A549 (cell line): Measurements from ENCODE around the gene HOOK2. TPM values are rescaled to one million over a fixed set of nuclear protein-coding genes. Genes with fewer than 3 reads are reported as not detected.

ENCODE experiments used
- ATAC-seq, 2 experiments: fragments of 200-7000 bp in 1 of 2; fragments of >200 bp in 1 of 2; cut with Nextera tagmentation in 1 of 2; cut with Tn5 transposase in 1 of 2; 3 replicates each; pipeline versions ENCODE4 v1.8.0 to v1.9.1; 2018 to 2020; ENCODE audit warnings: mild to moderate bottlenecking in 1 of 2, moderate library complexity in 1 of 2
- CTCF ChIA-PET: fragments of 300-600 bp; sonication (Branson Sonifier 250); formaldehyde crosslinking; extraction: SDS; loops from one replicate; lab custom pipeline; 2021; ENCODE audit warnings: antibody characterized with exemption, inconsistent platforms; lab: Yijun Ruan, JAX
- POLR2A ChIA-PET: fragments of 350-600 bp; formaldehyde crosslinking; extraction: SDS; loops from one replicate; lab custom pipeline; 2021; ENCODE audit warnings: antibody characterized with exemption, inconsistent platforms; lab: Yijun Ruan, JAX
- DNase-seq, 2 experiments: peaks; one replicate each; pipeline versions ENCODE4 v3.0.0 to v3.0.0-alpha.2; 2011 to 2016; ENCODE audit warnings: low read depth in 1 of 2, low spot score in 1 of 2
- FAIRE-seq: peaks from 2 replicates; lab custom pipeline; 2011; peaks lifted over from hg19 to GRCh38; lab: Jason Lieb, UNC
- H3K27ac ChIP-seq, 2 experiments: fragments of >200 bp; sonication (Bioruptor Twin); formaldehyde crosslinking; 3 replicates each; pipeline ENCODE4 v1.5.1; 2016 to 2017
- H3K4me1 ChIP-seq: fragments of >200 bp; sonication (Bioruptor Twin); formaldehyde crosslinking; 3 replicates; pipeline ENCODE4 v1.6.1; 2016
- H3K4me2 ChIP-seq: fragments of >200 bp; sonication (Bioruptor Twin); formaldehyde crosslinking; 3 replicates; pipeline ENCODE4 v1.6.1; 2016
- H3K4me3 ChIP-seq: fragments of >200 bp; sonication (Bioruptor Twin); formaldehyde crosslinking; 3 replicates; pipeline ENCODE4 v1.5.1; 2016
- H3K9me3 ChIP-seq: fragments of >200 bp; sonication (Bioruptor Twin); formaldehyde crosslinking; 3 replicates; pipeline ENCODE4 v1.6.1; 2016
- ATOH8 ChIP-seq: fragments of 250-450 bp; sonication (Bioruptor Pico); IDR thresholded peaks from 2 replicates; pipeline ENCODE4 v1.5.0; 2020; ENCODE audit warnings: low read depth, mild to moderate bottlenecking, moderate library complexity
- CHD2 ChIP-seq: fragments of 150-350 bp; IDR thresholded peaks from 2 replicates; pipeline ENCODE4 v1.6.1; 2014; ENCODE audit warnings: low read length; ENCODE audit not compliant: partially characterized antibody
- CHD4 ChIP-seq: fragments of 200-600 bp; sonication (generic); IDR thresholded peaks from 2 replicates; pipeline ENCODE4 v1.6.1; 2016; ENCODE audit warnings: antibody characterized with exemption, mild to moderate bottlenecking, borderline replicate concordance
- EHMT2 ChIP-seq: fragments of 200-600 bp; sonication (generic); IDR thresholded peaks from 2 replicates; pipeline ENCODE4 v1.6.1; 2016; ENCODE audit warnings: antibody characterized with exemption, low read depth, mild to moderate bottlenecking, moderate library complexity
- ESRRA ChIP-seq: fragments of 150-350 bp; IDR thresholded peaks from 2 replicates; pipeline ENCODE4 v1.6.1; 2014; ENCODE audit warnings: mild to moderate bottlenecking, low read length, borderline replicate concordance
- FOSB ChIP-seq: fragments of 250-450 bp; sonication (Bioruptor Pico); IDR thresholded peaks from 2 replicates; pipeline ENCODE4 v1.5.0; 2020; ENCODE audit warnings: mild to moderate bottlenecking, moderate library complexity
- FOSL2 ChIP-seq, 2 experiments: fragments of 450-650 bp in 1 of 2; fragments of >200 bp in 1 of 2; sonication (Bioruptor Twin) in 1 of 2; formaldehyde crosslinking; IDR thresholded peaks; 2 replicates each; pipeline versions ENCODE4 v1.5.0 to v1.6.1; 2016 to 2020; ENCODE audit warnings: mild to moderate bottlenecking in 1 of 2, moderate library complexity in 1 of 2
- HDAC2 ChIP-seq: fragments of 200-600 bp; sonication (generic); IDR thresholded peaks from 2 replicates; pipeline ENCODE4 v1.6.1; 2016
- HEYL ChIP-seq: fragments of 250-450 bp; sonication (Bioruptor Pico); IDR thresholded peaks from 2 replicates; pipeline ENCODE4 v1.8.0; 2021; ENCODE audit warnings: mild to moderate bottlenecking, moderate library complexity
- HOXB5 ChIP-seq: fragments of 250-450 bp; sonication (Bioruptor Pico); IDR thresholded peaks from 2 replicates; pipeline ENCODE4 v1.5.0; 2020; ENCODE audit warnings: mild to moderate bottlenecking, moderate library complexity
- JUN ChIP-seq, 2 experiments: fragments of >200 bp; sonication (Bioruptor Twin); formaldehyde crosslinking; IDR thresholded peaks; 2 replicates in 1 of 2; 3 replicates in 1 of 2; pipeline ENCODE4 v1.6.1; 2016 to 2017
- JUNB ChIP-seq: fragments of >200 bp; sonication (Bioruptor Twin); formaldehyde crosslinking; IDR thresholded peaks from 2 replicates; pipeline ENCODE4 v1.6.1; 2016
- KDM1A ChIP-seq: fragments of 200-600 bp; sonication (generic); IDR thresholded peaks from 2 replicates; pipeline ENCODE4 v1.6.1; 2016; ENCODE audit warnings: low read depth, mild to moderate bottlenecking
- KDM5A ChIP-seq: fragments of 200-600 bp; sonication (generic); IDR thresholded peaks from 2 replicates; pipeline ENCODE4 v1.6.1; 2016; ENCODE audit warnings: antibody characterized with exemption, mild to moderate bottlenecking
- MAX ChIP-seq: IDR thresholded peaks from 2 replicates; pipeline ENCODE4 v1.6.1; 2012
- MYC ChIP-seq: IDR thresholded peaks from 2 replicates; pipeline ENCODE4 v1.6.1; 2012; ENCODE audit warnings: mild to moderate bottlenecking, inconsistent platforms, low read length, improper control_type of control experiment, borderline replicate concordance
- NR3C1 ChIP-seq: fragments of >200 bp; sonication (Bioruptor Twin); formaldehyde crosslinking; IDR thresholded peaks from 3 replicates; pipeline ENCODE4 v1.6.1; 2017
- PHF8 ChIP-seq: fragments of 200-600 bp; sonication (generic); IDR thresholded peaks from 2 replicates; pipeline ENCODE4 v1.6.1; 2016; ENCODE audit warnings: low read depth, mild to moderate bottlenecking, antibody characterized with exemption, moderate library complexity, borderline replicate concordance
- RAD21 ChIP-seq, 2 experiments: fragments of >200 bp in 1 of 2; sonication (Bioruptor Twin) in 1 of 2; formaldehyde crosslinking in 1 of 2; IDR thresholded peaks in 1 of 2; conservative IDR thresholded peaks in 1 of 2; 2 replicates in 1 of 2; 3 replicates in 1 of 2; pipeline ENCODE4 v1.6.1; 2012 to 2018; ENCODE audit warnings: inconsistent platforms in 1 of 2
- RFX5 ChIP-seq: fragments of 450-650 bp; IDR thresholded peaks from 2 replicates; pipeline ENCODE4 v1.7.1; 2014; ENCODE audit warnings: antibody characterized with exemption, mild to moderate bottlenecking, moderate library complexity
- RNF2 ChIP-seq: fragments of 200-600 bp; sonication (generic); IDR thresholded peaks from 2 replicates; pipeline ENCODE4 v1.6.1; 2016; ENCODE audit warnings: low read depth, mild to moderate bottlenecking, antibody characterized with exemption, moderate library complexity, borderline replicate concordance
- SMC3 ChIP-seq: fragments of >200 bp; sonication (Bioruptor Twin); formaldehyde crosslinking; IDR thresholded peaks from 3 replicates; pipeline ENCODE4 v1.6.1; 2018; ENCODE audit warnings: inconsistent platforms
- TFCP2L1 ChIP-seq: fragments of 250-450 bp; sonication (Bioruptor Pico); IDR thresholded peaks from 2 replicates; pipeline ENCODE4 v1.5.0; 2021; ENCODE audit warnings: mild to moderate bottlenecking
- TP53 ChIP-seq: fragments of 250-450 bp; sonication (Bioruptor Pico); IDR thresholded peaks from 2 replicates; pipeline ENCODE4 v1.5.0; 2021; ENCODE audit warnings: mild to moderate bottlenecking, moderate library complexity
- USF2 ChIP-seq: fragments of 450-650 bp; IDR thresholded peaks from 2 replicates; pipeline ENCODE4 v1.6.1; 2014; ENCODE audit warnings: antibody characterized with exemption
- ZNF302 ChIP-seq: fragments of 250-450 bp; sonication (Bioruptor Pico); IDR thresholded peaks from 2 replicates; pipeline ENCODE4 v1.9.0; 2021; ENCODE audit warnings: inconsistent platforms, mild to moderate bottlenecking, moderate library complexity
- ZSCAN20 ChIP-seq: fragments of 250-450 bp; sonication (Bioruptor Pico); IDR thresholded peaks from 2 replicates; pipeline ENCODE4 v1.8.0; 2022; ENCODE audit warnings: mild to moderate bottlenecking, moderate library complexity
- WGBS: methylation state at CpG from one replicate; pipeline ENCODE4 v1.1.6; 2017; ENCODE audit errors: missing lambda C conversion rate; 5-methylcytosine and 5-hydroxymethylcytosine counted together
- polyA plus RNA-seq, 4 experiments: library from polyadenylated mRNA; depleted of rRNA in 3 of 4; stranded (reverse); fragments of >200 nt; fragmentation: RNase III in 1 of 4; extraction: RNeasy Plus Mini Kit Qiagen cat#74134 plus additional on column Dnase treatment in 1 of 4; gene quantifications; 2 replicates in 3 of 4; 3 replicates in 1 of 4; pipeline ENCODE4 v1.2.3, GENCODE V29; 2011 to 2017
- TF ChIP-seq, protein P1 (sequence below): fragments of >200 bp; sonication (Bioruptor Twin); formaldehyde crosslinking; IDR thresholded peaks from 3 replicates; pipeline ENCODE4 v1.5.1; 2016
- TF ChIP-seq, protein P2 (sequence below): IDR thresholded peaks from 2 replicates; pipeline ENCODE4 v1.6.1; 2012; ENCODE audit warnings: low read depth, borderline replicate concordance
- TF ChIP-seq, protein P3 (sequence below): fragments of 250-450 bp; sonication (Bioruptor Pico); IDR thresholded peaks from 2 replicates; pipeline ENCODE4 v1.5.0; 2021; ENCODE audit warnings: mild to moderate bottlenecking, moderate library complexity, borderline replicate concordance
- TF ChIP-seq, protein P4 (sequence below): fragments of >200 bp; sonication (Bioruptor Twin); formaldehyde crosslinking; IDR thresholded peaks from 3 replicates; pipeline ENCODE4 v1.6.1; 2016

The HOOK2 gene
- polyA plus RNA-seq, 2 of the 4 experiments (the other 2 are of a cell fraction), result 8.3 to 21.5 TPM

DNA sequence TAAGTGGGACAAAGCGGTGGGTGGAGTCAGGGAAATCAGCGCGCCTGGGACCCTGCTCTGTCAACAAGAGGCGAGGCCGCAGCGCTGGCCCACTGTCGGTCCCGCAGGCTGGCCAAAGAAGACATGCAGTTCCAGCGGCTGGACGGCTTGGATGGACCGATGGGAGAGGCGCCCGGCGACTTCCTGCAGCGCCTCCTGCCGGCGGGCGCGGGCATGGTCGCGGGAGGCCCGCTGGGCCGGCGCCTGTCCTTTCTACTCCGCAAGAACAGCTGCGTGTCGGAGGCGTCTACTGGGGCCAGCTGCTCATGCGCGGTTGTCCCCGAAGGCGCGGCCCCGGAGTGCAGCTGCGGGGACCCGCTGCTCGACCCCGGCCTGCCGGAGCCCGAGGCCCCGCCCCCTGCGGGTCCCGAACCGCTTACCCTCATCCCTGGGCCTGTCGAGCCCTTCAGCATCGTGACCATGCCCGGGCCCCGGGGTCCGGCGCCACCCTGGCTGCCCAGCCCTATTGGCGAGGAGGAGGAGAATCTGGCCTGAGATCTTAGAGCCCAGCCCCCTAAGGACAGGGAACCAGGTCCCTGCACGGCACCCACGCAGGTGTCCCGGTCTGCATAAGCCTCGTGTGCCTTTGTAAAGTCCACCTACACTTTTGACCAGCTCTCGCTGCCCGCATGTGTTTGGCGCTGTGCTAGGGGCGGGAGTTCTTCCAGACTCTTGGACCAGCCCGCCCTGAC lies 17.6 kb downstream of the HOOK2 start:
- no peaks in the 10 kb centered on the region for H3K9me3 ChIP-seq
- peak overlapping the region; percentile 60 to 83 for H3K27ac ChIP-seq
- peak overlapping the region; percentile 92 for H3K4me2 ChIP-seq
- 0 out of 3 replicates have a peak, but pooled peaks cover 3% of the 10 kb centered on the region for H3K4me1 ChIP-seq
- FAIRE-seq (no peak), ATAC-seq (peak; percentile 89 to 94), DNase-seq (peak; percentile 50 to 79)
- ChIA-PET CTCF (interaction anchor here (0.6 to 38.2 kb wide), 23 partner anchors 9 to 170 kb away, joined by 3 to 901 read pairs (median 4); partner anchors contain the start of genes BEST2, FBXW9, GET3 and HOOK2), POLR2A (interaction anchor here (0.6 to 0.8 kb wide), 2 partner anchors 10 to 16 kb away, joined by 3 to 4 read pairs; no protein-coding TSS in a partner anchor)
- WGBS, result 27% methylated on average over 21 of the region's 60 CpGs
- H3K4me3 ChIP-seq, result peak overlapping the region; percentile 36
- peak; percentile 52 for TF ChIP-seq SMC3
- TF ChIP-seq MYC, result no peak
- no peak for TF ChIP-seq ATOH8 (CRISPR knock-in tag)
- no peak for TF ChIP-seq CHD4
- TF ChIP-seq JUNB, result no peak
- TF ChIP-seq, protein P1, sequence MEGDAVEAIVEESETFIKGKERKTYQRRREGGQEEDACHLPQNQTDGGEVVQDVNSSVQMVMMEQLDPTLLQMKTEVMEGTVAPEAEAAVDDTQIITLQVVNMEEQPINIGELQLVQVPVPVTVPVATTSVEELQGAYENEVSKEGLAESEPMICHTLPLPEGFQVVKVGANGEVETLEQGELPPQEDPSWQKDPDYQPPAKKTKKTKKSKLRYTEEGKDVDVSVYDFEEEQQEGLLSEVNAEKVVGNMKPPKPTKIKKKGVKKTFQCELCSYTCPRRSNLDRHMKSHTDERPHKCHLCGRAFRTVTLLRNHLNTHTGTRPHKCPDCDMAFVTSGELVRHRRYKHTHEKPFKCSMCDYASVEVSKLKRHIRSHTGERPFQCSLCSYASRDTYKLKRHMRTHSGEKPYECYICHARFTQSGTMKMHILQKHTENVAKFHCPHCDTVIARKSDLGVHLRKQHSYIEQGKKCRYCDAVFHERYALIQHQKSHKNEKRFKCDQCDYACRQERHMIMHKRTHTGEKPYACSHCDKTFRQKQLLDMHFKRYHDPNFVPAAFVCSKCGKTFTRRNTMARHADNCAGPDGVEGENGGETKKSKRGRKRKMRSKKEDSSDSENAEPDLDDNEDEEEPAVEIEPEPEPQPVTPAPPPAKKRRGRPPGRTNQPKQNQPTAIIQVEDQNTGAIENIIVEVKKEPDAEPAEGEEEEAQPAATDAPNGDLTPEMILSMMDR, result peak; percentile 79
- no peak for TF ChIP-seq RFX5
- TF ChIP-seq HDAC2, result no peak
- TF ChIP-seq HEYL (CRISPR knock-in tag), result no peak
- TF ChIP-seq JUN (IDR thresholded peaks at IDR 0.05), result peak in 1 of 2 experiments; percentile 44; a peak in 1 of 5 replicates
- TF ChIP-seq, protein P2, sequence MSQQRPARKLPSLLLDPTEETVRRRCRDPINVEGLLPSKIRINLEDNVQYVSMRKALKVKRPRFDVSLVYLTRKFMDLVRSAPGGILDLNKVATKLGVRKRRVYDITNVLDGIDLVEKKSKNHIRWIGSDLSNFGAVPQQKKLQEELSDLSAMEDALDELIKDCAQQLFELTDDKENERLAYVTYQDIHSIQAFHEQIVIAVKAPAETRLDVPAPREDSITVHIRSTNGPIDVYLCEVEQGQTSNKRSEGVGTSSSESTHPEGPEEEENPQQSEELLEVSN, result no peak
- no peak for TF ChIP-seq KDM5A
- TF ChIP-seq EHMT2, result no peak
- TF ChIP-seq RAD21 (conservative IDR thresholded peaks at IDR 0.05 in 1 of 2, IDR thresholded peaks at IDR 0.05 in 1 of 2), result peak; percentile 28 to 40; a peak in 4 of 5 replicates
- TF ChIP-seq USF2, result no peak
- no peak for TF ChIP-seq ESRRA
- no peak for TF ChIP-seq PHF8
- TF ChIP-seq CHD2, result no peak
- TF ChIP-seq FOSL2 (IDR thresholded peaks at IDR 0.05), result no peak
- TF ChIP-seq FOSL2 (CRISPR knock-in tag; IDR thresholded peaks at IDR 0.05), result no peak
- TF ChIP-seq HOXB5 (CRISPR knock-in tag), result no peak
- no peak for TF ChIP-seq TP53 (CRISPR knock-in tag)
- no peak for TF ChIP-seq ZNF302
- no peak for TF ChIP-seq FOSB
- no peak for TF ChIP-seq TFCP2L1 (CRISPR knock-in tag)
- TF ChIP-seq, protein P3, sequence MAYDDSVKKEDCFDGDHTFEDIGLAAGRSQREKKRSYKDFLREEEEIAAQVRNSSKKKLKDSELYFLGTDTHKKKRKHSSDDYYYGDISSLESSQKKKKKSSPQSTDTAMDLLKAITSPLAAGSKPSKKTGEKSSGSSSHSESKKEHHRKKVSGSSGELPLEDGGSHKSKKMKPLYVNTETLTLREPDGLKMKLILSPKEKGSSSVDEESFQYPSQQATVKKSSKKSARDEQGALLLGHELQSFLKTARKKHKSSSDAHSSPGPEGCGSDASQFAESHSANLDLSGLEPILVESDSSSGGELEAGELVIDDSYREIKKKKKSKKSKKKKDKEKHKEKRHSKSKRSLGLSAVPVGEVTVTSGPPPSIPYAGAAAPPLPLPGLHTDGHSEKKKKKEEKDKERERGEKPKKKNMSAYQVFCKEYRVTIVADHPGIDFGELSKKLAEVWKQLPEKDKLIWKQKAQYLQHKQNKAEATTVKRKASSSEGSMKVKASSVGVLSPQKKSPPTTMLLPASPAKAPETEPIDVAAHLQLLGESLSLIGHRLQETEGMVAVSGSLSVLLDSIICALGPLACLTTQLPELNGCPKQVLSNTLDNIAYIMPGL (CRISPR knock-in tag), result no peak
- TF ChIP-seq NR3C1, result no peak
- TF ChIP-seq, protein P4, sequence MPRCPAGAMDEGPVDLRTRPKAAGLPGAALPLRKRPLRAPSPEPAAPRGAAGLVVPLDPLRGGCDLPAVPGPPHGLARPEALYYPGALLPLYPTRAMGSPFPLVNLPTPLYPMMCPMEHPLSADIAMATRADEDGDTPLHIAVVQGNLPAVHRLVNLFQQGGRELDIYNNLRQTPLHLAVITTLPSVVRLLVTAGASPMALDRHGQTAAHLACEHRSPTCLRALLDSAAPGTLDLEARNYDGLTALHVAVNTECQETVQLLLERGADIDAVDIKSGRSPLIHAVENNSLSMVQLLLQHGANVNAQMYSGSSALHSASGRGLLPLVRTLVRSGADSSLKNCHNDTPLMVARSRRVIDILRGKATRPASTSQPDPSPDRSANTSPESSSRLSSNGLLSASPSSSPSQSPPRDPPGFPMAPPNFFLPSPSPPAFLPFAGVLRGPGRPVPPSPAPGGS, result no peak
- no peak for TF ChIP-seq ZSCAN20 (CRISPR knock-in tag)
- TF ChIP-seq RNF2, result no peak
- no peak for TF ChIP-seq KDM1A
- peak; percentile 58; the same call in 1 of the 2 replicates for TF ChIP-seq MAX
